ENCODE data around the gene ZNF574. TPM values are rescaled to one million over a fixed set of nuclear protein-coding genes. Genes with fewer than 3 reads are reported as not detected.

Gene ZNF574
- total RNA-seq, 2 experiments from 2014 or later: 16.8 to 17.2 TPM

DNA sequence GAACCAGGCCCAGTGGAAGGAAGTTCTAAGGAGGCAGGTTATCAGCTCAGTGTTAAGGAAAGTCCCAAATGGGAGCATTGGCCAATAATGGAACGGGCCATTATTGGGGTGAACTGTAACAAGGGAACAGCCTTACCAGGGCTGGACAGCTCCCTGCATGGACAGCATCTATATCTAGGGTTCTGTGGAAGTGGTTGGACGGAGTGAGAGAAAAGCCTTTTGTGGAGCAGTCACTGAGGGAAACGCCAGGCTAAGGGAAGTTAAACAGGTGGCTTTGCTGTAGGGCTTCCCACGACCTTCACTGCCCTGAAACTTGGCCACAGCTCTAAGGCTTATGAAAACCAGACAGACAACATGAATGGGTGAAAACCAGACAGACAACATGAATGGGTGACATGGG is 39.3 kb downstream of the ZNF574 start:
- POLR2A ChIA-PET: interaction anchor here (0.6 kb wide), 1 partner anchor 130 kb away, joined by 6 read pairs; no protein-coding TSS in a partner anchor
- CTCF ChIA-PET: interaction anchor here (0.8 to 1.5 kb wide), 3 partner anchors 9 to 164 kb away, joined by 3 to 4 read pairs (median 3); no protein-coding TSS in a partner anchor

DNA sequence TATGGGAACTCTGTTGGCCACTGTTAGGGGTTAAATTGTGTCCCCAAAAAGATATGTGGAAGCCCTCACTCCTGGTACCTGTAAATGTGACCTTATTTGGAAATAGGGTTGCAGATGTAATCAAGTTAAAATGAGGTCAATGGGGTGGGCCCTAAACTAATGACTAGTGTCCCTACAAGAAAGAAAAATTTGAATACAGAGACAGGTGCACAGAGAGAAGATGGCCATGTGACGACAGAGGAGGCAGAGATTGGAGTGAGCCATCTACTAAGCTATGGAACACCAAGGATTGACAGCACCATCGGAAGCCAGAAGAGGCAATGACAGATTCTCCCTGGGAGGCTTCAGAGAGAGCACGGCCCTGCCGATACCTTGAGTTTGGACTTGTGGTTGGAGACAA is 39.7 kb downstream of the ZNF574 start:
- CTCF ChIA-PET: interaction anchor here (0.7 to 1.5 kb wide), 4 partner anchors 9 to 164 kb away, joined by 3 to 4 read pairs (median 3); no protein-coding TSS in a partner anchor
- POLR2A ChIA-PET: no interaction called here

DNA sequence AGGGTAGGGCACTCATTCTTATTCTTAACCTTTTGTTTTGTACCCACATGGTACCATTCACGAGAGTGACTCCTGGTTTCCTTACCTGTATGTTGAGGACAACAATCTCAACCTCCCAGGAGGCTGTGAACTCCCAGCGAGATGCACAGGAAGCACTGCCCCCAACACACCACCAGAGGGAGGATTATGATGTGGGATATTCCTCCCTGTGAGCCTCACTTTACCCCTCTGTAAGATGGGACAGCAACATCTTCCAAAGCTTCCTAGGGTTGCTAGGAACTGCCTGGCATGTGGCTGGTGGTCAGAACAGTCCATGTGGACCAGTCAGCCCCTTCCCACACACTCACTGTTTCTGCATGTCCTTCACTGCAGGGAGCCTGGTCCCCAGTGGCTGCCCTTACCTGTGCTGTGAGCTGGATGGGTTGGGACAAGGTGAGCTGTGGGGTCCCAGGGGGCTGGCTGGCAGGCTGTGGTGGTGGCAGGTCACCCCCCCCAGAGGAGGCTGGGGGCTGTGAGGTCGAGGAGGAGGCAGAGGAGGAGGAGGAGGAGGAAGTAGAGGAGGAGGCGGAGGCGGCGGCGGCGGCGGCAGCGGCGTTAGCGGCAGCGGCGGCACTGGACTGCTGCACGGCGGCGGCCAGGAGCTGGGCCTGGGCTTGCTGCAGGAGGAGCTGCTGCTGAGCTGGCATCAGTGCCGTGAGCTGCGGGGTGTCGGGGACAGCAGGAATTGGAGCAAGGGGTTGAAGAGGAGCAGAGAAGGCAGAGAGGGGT is 40.5 kb downstream of the ZNF574 start:
- ChIA-PET POLR2A (no interaction called here), CTCF (interaction anchor here (0.7 to 1.5 kb wide), 2 partner anchors 8 to 135 kb away, joined by 3 read pairs; no protein-coding TSS in a partner anchor)

DNA sequence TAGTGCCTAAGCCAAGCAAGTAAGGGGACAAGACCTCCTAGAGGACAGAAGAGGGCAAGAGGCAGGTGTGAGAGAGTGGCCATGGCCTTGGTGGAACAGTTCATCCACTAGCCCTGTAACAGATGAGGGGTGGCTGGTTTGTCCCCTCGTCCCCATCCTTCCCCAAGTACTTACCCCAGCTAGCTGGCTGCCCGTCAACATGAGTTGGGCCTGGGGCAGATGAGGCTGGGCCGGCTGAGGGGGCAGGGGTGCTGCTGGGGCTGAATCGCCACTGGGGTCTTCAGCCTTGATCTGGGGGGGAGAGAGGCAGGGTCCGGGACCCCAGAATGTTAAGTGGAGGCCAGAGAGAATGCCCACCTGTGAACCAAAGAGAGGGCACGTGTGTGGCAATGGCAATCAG is 41.1 kb downstream of the ZNF574 start:
- ChIA-PET POLR2A (no interaction called here), CTCF (interaction anchor here (3.7 kb wide), 1 partner anchor 8 kb away, joined by 21 read pairs; no protein-coding TSS in a partner anchor)

DNA sequence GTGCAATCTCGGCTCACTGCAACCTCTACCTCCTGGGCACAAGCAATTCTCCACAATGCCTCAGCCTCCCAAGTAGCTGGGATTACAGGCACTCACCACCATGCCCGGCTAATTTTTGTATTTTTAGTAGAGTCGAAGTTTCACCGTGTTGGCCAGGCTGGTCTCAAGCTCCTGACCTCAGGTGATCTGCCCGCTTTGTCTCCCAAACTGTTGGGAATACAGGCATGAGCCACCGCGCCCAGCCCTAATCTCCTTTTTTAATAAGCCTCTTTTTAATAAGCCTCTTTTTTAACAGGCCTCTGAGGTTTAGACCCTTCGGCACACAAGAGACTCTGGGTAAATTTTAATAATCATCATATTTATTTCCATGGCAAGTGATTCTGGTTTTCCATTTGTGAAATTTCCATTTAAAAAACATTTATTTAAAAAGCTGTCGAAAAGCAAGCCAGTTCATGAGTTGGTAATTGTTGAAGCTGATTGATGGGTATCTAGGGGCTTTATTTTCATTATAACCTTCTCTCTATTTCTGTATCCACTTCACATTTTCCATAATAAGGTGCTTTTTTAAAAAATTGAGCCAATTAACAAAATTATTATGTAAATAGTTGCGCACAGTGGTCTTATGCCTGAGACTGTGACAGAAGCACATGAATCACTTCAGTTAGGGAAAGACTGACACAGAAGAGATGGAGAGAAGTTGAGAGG is 44.5 kb downstream of the ZNF574 start:
- CTCF ChIA-PET: interaction anchor here (0.7 to 3.7 kb wide), 3 partner anchors 12 to 149 kb away, joined by 4 to 21 read pairs (median 4); partner anchors contain the start of gene POU2F2
- POLR2A ChIA-PET: interaction anchor here (0.6 to 1.6 kb wide), 3 partner anchors 39 to 159 kb away, joined by 3 read pairs; no protein-coding TSS in a partner anchor

DNA sequence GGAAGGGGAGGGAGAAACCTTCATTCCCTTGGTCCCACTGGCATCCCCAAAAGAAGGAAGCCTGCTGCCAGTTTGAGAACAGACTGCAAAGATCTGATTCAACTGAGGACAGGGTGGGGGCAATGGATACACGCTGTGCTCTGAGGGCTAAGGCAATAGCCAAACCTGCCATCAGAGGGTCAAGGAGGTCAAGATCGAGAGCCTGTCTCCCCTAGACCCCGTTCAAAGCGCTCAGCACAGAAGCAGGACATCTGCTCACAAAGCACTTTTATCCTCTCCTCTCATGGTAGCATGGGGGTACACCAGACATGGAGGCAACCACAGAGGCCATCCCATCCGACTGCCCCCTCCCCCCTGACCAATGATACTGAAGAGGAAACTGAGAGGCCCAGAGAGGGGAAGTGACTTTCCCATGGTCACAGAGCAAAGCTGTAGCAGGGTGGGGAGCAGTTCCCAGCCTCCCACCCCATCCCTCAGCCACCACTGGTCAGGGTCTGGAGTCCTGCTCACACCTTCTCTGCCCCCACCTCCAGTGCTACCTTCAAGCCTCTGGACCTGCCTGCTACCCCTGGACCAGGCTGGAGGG is 45.2 kb downstream of the ZNF574 start:
- POLR2A ChIA-PET: interaction anchor here (1.6 kb wide), 1 partner anchor 159 kb away, joined by 3 read pairs; no protein-coding TSS in a partner anchor
- CTCF ChIA-PET: interaction anchor here (3.6 to 5.0 kb wide), 3 partner anchors 11 to 12 kb away, joined by 21 to 48 read pairs (median 26); partner anchors contain the start of gene POU2F2

DNA sequence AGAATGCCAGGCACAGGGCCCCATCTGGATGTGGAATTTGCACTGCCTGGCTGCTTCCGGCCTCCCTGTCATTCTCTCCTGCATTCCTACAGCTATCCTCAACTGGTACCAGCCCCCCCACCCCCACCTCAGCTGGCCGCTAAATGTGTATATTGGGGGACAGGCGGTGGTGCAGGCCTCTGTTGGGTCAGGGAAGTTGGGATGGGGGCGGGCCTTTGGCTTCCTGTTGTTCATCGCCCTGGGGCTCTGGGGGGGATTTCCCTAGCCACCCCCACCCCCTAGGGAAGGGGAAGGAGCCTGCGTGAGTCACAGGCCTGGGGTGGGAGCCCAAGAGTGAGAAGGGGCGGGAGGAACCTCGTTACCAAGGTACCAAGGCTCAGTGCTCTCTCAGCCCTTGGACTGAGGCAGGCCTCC is 45.7 kb downstream of the ZNF574 start:
- ChIA-PET CTCF (interaction anchor here (3.6 to 5.0 kb wide), 2 partner anchors 10 to 12 kb away, joined by 26 to 48 read pairs; partner anchors contain the start of gene POU2F2), POLR2A (interaction anchor here (1.6 kb wide), 1 partner anchor 158 kb away, joined by 3 read pairs; no protein-coding TSS in a partner anchor)

DNA sequence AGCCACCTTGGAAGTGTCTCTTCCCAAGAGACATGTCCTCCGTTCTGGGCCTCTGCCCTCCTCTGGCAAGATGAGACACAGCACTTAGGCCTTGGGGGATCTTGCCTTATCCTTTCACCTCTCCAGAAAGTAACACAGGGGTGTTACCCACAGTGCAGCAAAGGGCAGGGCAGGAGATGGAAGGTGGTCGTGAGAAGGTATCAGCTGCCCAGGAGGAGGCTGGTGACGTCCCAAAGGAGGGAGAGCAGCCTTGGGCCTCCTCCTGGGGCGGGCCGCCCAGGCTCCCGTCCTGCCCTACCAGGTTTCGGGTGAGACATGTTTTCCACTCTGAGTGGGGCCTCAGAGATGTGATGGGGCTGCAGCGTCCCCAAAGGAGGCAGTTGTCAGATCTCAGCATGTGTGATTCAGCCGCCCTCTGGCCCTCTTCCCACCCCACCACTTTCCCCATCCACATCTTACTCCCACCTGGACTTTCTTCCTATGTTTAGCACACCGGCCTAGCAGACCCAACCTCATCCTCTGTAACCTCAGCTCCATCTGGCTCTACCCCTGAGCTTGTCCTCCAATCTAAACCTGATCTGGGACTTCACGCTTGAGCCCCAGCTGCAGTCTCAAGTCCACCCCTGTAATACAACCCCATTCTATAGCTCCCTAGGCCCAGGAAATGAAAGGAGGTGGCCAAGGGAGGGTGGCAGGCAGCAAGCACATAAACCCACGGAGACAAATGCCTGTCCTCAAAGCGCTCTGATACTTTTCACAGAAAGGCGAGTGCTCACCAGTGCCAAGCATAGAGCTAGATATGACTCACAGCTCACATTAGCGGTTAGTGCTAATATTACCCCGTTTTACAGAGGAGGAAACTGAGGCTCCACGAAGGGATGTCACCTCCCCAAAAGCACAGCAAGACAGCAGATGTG is 47.0 kb downstream of the ZNF574 start:
- POLR2A ChIA-PET: interaction anchor here (0.7 to 1.2 kb wide), 4 partner anchors 9 to 53 kb away, joined by 3 to 5 read pairs (median 4); partner anchors contain the start of genes POU2F2 and ZNF574

DNA sequence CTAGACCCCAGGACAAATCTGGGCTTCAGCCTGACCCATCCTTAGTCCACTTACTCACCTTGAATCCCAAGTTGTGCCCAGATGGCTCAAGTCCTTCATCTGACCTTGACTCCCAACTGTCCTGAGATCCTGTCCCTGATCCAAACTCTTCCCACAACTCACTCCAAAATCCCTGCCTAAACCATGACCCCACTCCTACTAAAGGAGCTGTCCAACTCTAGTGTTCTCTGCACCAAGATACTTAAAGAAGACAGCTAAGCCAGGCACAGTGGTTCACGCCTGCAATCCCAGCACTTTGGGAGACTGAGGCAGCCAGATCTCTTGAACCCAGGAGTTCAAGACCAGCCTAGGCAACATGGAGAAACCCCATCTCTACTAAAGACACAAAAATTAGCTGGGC is 47.8 kb downstream of the ZNF574 start:
- POLR2A ChIA-PET: interaction anchor here (0.6 to 1.2 kb wide), 5 partner anchors 8 to 131 kb away, joined by 3 to 7 read pairs (median 4); partner anchors contain the start of genes POU2F2 and ZNF574
- CTCF ChIA-PET: interaction anchor here (0.9 to 5.0 kb wide), 8 partner anchors 8 to 315 kb away, joined by 3 to 48 read pairs (median 4); partner anchors contain the start of genes POU2F2 and ZNF526

More for the DNA sequence above, 47.0 kb downstream of the ZNF574 start:
- CTCF ChIA-PET: interaction anchor here (0.7 to 5.0 kb wide), 7 partner anchors 9 to 316 kb away, joined by 3 to 48 read pairs (median 4); partner anchors contain the start of genes POU2F2 and ZNF526

DNA sequence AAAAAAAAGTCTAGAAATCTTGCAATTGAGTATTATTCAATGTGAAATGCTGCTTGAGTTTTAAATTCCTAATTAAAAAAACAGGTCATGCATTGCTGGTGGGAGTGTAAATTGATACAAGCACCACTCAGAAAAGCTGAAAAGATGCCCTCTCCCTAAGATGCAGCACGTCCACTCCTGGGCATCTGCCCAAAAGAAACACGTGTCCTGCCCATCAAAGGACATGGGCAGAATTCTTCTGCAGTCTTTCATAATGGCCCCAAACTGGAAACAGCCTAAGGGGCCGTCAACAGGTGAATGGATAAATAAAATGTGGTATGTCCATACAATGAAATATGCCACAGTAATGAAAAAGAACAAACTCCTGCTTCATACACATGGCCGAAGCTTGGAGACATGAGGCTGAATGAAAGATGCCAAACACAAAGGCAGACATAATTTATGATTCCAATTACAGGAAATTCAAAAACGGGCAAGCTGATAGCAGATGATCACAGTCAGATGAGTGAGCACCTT is 48.5 kb downstream of the ZNF574 start:
- ChIA-PET POLR2A (interaction anchor here (0.6 to 1.0 kb wide), 2 partner anchors 8 to 132 kb away, joined by 3 to 7 read pairs; partner anchors contain the start of gene POU2F2), CTCF (interaction anchor here (1.0 to 5.0 kb wide), 7 partner anchors 8 to 299 kb away, joined by 3 to 48 read pairs (median 5); partner anchors contain the start of genes POU2F2 and ZNF526)

DNA sequence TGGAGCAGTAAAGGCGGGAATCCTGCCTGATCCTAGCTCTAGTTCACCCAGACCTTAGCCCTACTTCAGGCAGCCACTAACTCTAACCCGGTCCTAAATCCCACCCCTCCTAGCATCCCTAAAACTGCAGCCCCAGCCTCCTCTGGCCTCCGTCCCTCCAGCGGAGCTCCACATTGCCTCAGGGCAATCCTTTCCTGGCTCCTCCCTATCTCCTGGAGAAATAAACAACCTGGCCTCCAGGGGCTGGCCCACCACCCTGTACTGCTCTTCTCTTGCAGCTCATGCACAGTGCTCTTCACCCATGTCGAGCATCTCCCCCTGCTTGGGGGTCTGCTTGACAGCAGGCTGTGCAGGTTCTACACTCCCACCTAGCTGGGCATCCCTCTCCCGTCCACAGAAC is 49.6 kb downstream of the ZNF574 start:
- ChIA-PET CTCF (interaction anchor here (0.7 to 5.0 kb wide), 4 partner anchors 16 to 92 kb away, joined by 3 to 48 read pairs (median 6); no protein-coding TSS in a partner anchor), POLR2A (no interaction called here)

DNA sequence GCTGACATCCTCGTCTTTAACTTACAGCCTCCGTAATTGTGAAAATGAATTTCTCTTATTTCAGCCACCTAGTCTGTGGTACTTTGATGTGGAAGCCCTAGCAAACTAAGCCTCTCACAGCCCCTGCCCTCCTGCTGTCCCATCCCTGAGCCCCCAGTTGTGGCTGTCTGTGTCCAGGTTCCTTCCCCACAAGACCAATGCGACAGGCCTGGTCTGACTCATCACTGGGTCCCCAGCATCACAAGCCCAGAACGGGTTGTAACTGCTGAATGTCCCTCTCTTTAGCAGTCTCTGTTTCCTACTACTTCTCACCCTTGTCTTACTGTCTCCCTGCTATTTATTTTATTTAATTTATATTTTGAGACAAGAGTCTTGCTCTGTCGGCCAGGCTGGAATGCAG is 50.6 kb downstream of the ZNF574 start:
- ChIA-PET POLR2A (no interaction called here), CTCF (interaction anchor here (1.0 to 2.3 kb wide), 2 partner anchors 11 to 17 kb away, joined by 3 to 17 read pairs; no protein-coding TSS in a partner anchor)

DNA sequence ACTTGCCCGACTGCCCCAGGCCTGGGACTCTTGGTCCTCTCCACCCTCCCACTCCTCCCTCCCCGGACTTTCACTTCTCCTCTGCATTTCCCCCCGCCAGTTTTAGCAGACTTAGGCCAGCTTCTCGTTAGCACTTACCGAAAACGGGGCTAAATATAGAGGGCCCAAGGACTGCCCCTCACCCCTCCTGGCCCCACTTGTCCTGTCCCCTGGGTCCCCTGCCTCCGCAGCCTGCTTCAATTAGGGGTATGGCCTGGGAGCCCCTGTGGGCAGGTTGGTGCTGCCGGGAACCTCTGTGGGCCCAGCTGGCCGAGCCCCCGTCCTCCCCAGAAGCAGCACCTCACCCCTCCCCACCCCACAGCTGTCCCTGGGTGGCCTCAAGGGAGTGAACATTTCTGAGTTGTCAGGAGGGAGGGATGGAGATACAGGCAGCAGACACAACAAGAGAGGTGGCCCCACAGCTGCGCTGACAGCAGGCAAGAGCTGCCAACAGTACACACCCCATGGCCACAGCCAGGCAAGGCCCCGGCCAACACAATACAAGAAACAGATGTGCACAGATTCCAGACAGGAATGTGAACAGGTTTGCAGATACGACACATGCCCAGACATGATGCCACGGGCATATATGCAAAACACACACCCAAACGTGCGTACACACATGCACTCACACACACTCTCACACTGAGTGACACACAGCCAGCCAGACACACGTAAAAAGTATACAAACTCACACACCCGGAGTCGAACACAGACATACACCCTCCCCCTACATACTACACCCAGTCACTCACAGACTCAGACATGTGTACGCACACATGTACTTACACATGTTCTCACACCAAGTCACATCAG is 53.7 kb downstream of the ZNF574 start:
- POLR2A ChIA-PET: no interaction called here
- CTCF ChIA-PET: interaction anchor here (0.8 kb wide), 1 partner anchor 55 kb away, joined by 3 read pairs; no protein-coding TSS in a partner anchor

DNA sequence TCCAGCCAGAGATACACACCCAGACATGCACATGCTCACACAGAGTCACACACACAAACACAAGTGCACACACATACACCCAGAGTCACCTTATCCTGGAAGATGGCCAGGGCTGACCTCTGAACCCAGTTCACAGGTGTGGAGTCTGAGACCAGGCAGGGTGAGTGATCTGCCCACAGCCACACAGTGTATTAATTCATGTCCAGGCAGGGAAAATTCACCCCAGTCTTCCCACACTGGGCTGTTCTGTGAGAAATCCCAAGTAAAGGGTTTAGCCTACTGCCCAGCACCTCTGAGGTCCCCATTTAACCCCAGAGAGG is 54.2 kb downstream of the ZNF574 start:
- ChIA-PET POLR2A (no interaction called here), CTCF (no interaction called here)

All from activated CD8-positive, alpha-beta memory T cell treated with anti-CD3 and anti-CD28 coated beads for 36 hours (primary cell).